DMS53 treated with DMSO at 0.1 percent for 48 hours (cell line): ENCODE results near the gene USH1G.
A peak's percentile ranks its signal among the peaks of the same experiment; 100 is the strongest.
"Not testable (repeated sequence)": the region's sequence is repeated elsewhere in the genome, so short reads cannot be mapped to it uniquely, and the experiment has no call there.

Experiments
- DNase-seq: peaks from one replicate; lab custom pipeline; 2025; ENCODE audit not compliant: unreplicated experiment; lab: John Stamatoyannopoulos, UW

The USH1G gene

DNA sequence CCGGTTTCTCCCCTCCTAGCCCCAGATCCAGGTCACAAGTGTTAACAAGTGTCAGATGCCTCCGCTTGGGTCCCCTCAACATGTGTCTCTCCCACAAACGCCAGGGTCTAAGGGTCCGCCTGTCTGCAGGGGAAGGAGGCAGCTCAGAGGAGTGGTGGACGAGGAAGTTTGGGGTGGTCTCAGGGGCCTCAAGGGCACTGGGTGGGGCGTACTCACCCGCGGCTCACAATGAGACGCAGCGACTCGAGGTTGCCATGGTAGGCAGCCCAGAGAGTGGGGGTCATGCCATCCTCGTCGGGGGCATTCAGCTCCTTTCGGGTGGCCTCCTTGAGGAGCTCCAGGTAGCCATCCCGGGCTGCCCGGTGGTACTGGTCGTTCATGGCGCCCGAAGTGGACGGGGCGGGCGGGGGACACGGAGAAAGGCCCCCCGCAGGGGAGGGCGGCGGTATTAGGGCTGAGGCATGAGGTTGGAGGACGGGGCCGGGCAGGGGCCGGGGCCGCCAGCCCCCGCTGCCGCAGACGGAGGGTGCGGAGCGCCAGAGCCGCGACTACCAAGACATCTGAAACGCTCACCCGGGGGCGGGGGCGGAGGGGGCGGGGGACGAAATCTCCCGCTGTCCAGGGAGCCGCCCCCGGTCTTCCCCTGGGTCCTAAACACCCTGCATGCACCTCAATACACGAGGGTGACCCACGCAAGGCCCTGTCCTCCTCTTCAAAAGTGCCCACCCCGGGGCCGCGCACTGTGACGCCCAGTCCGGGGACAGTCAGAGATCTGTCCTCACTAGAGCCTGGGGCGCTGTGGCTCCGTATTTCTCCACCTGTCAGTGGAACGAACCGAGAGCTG lies at the start of gene USH1G:
USH1G (minus strand) TSS at position 562 of the 844 bp plus-strand sequence; CDS start at position 380, 182 bp downstream.
- DNase-seq: no peak

- peak; percentile 47 for DNase-seq
These were observed 49.3 kb upstream of the USH1G start, which contains the start of gene HID1 for GRCh38 chr17:74972107-74972972. Gene HID1 (minus strand): TSS chr17:74972759. CDS start chr17:74972656, 103 bp downstream.

GRCh38 chr17:74971842-74972106 lies 48.7 kb upstream of the USH1G start:
- DNase-seq: no peak

GRCh38 chr17:74971069-74971841 lies 48.2 kb upstream of the USH1G start:
- no peak for DNase-seq

DNA sequence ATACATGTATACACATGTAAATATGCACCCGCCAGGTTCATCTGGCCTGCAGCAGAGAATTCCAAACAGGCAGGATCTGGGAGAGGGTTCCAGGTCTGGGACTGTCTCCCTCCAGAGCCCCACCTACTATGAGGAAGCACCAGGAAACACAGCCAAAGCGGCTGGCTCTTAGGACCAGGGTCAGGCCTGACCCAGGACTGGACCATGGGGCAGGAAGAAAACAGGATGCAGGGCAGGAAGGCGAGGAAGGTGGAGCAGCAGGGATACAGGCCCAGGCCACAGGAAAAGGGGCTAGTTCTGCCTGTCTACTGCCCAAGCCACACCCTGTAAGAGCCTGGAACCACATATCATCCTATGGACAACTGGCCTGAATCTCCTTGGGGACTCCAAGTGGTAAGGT lies 47.3 kb upstream of the USH1G start:
- DNase-seq: no peak

- DNase-seq: not testable (repeated sequence)
These were observed 46.4 kb upstream of the USH1G start for GRCh38 chr17:74969501-74969900.

DNA sequence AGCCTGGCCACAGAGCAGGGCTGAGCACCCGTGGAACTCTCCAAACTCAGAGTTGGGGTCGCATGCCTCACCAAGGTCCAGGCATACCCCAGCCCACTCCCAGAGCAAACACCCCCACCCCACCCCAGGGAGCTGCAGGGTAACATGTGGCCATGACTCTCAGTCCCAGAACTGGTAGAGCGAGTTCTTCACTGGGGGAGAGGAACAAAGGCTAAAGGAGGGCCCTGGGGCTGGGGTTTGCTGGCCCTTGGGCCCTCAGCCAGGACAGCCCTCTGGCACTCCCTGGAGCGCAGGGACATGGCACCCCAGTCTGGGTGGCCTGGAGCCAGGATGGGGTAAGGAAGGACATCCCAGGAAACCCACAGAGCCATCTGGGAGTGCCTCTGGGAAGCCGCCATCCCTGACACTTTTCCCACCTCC lies 45.3 kb upstream of the USH1G start:
- no peak for DNase-seq

- DNase-seq: no peak
These were observed 42.0 kb upstream of the USH1G start for GRCh38 chr17:74964988-74965622.

- no peak for DNase-seq
These were observed 41.2 kb upstream of the USH1G start for GRCh38 chr17:74964246-74964761.

DNA sequence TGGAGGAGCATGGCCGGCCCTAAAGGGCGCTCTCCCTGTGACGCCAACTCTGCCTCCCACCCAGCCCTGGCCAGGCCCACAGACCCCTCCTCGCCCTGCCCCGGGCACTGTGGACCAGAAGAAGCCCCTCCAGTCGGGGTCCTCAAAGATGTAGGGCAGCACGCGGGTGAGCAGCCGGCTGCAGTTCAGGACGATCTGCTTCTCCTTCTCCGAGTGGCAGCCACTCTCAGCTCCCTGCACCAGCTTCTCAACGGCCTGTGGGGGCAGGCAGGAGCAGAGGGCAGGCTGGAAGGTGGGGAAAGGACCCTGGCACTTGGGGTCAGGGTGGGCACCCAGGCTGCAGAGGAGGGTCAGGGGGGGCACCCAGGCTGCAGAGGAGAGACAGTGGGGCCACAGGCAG lies 40.6 kb upstream of the USH1G start:
- DNase-seq: no peak

- no peak for DNase-seq
These were observed 39.8 kb upstream of the USH1G start for GRCh38 chr17:74962622-74963394.

DNA sequence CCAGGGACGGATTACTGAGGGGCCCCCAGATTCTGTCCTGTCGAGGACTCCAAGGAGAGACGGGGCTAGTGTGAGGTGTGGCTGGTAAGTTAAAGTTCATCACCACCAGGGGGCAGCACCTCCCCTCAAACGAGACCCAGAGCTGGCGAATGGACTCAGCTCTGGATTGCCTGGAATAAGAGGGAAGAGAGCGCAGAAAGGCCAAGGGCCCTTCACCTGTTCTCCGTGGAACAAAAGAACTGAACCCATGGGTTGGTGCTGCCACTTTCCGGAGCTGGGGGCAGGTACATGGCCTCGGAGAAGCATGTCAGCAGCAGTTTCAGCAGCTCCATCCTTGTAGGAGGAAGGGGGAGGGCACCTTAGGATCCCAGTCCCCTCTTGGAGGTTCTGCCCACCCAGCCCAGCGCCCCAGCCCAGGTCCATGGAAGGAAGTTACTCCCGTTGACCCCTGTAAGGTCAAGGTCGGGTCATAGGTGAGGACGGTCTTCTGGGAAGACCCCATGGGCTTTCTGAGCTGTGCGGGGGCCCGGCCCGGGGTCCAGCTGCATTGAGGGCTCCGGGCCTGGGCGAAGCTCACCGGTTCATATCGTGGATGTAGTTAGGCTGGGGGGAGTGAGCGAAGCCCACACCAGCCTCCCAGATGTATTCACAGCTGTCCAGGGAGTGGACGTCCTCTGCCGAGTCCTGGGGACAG lies 38.7 kb upstream of the USH1G start:
- peak; percentile 80 for DNase-seq

DNA sequence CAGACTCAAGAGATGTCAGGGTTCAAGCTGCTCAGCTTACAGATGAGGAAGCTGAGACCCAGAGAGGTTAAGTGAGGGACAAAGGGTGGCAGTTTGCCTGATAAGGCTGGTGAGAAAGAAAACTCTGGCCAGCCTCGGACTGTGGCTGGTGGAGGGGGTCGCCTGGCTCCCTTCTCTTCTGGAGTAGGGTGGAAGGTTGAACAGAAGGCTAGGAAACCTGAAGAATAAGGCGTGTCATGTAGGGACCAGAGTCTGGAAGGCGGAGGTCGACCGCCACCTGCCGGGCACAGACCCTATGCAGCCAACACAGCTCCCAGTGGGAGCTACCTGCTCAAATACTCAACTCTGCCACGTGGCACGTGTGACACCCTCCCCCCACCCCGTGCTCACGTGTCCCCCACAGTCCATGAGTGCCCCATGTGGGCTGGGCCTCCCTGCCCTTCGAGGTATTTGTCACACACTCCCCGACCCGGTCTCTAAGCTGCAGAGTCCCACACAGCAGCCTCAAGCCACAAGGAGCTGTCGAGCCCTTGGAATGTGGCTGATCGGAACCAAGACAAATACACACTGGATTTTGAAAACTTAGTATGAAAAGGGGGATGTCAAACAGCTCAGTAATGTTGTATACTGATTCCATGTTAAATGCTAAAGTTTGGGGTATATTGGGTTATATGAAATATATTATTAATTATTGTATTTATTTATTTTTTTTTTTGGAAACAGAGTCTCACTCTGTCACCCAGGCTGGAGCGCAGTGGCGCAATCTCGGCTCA lies 37.7 kb upstream of the USH1G start:
- DNase-seq: no peak

- DNase-seq: no peak
These were observed 36.9 kb upstream of the USH1G start for GRCh38 chr17:74959826-74960515.

DNA sequence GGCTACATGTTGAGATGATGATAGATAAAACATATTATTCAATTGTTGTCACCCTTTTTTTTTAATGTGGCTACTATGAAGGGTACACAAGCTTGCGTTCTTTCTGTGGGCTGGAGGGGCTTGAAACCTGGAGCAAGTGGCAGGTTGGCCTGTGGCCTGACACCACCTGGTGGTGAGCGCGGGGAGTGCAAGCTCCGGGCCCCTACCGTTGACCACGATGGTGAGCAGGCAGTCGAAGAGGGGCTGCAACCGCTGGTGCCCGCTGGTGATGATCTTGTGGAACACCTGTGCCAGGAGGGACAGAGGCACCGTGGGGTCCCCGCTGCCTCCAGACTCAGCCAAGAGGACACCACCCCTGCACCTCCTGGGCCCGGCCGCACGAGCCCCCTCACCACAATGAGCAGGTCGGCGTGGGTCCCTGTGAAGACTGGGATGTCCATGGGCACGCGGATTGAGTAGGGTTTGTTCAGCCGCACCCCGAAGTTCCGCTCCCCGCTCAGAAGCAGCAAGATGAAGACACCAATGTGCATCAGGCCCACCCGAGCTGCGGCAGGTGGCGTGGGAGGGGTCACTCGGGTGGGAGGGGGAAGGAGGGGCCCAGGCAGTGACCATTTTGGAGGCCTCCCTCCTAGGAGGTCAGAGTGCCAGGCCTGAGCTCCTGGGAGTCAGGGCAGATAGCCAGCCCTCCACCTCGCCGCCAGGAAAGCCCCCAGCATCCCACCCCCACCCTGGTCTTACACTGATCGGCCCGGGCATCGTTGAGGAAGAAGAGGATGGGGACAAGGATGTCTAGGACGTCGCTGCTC lies 35.1 kb upstream of the USH1G start:
- peak; percentile 40 for DNase-seq

DNA sequence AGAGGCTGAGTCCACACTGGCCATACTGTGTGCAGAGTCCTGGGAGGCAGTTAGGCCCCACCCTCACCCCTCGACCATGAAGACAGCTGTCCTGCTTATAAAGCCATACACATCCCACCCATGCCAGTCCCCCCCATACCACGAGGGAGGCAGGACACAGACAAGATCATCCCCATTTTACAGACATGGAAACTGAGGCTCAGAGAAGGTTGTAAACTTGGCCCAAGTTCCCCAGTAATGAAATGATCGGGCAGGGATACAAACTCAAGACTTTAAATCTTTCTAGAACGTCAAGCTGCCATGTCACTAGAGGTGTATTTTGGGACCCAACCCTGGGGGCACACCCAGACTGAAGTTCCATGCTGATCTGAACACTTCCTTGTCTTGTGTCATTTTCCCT lies 33.0 kb upstream of the USH1G start:
- DNase-seq: no peak
